Neural crest cell (in vitro differentiated cells): ENCODE data around the gene MECR. TPM values are rescaled to one million over a fixed set of nuclear protein-coding genes. Genes with fewer than 3 reads are reported as not detected.
A peak's percentile ranks its signal among the peaks of the same experiment; 100 is the strongest.

Source experiments
- DNase-seq: peaks from one replicate; pipeline ENCODE4 v3.0.0; 2021; ENCODE audit warnings: low read depth, mixed read lengths, low spot score
- H3K27ac Mint-ChIP-seq: one replicate; pipeline ENCODE4 v1.8.0; 2021; ENCODE audit warnings: mild to moderate bottlenecking, mixed read lengths; ENCODE audit not compliant: unreplicated experiment
- H3K27me3 Mint-ChIP-seq: 2 replicates; pipeline ENCODE4 v1.8.0; 2021; ENCODE audit warnings: low read depth, mild to moderate bottlenecking, mixed read lengths
- H3K36me3 Mint-ChIP-seq: 2 replicates; pipeline ENCODE4 v1.8.0; 2021; ENCODE audit warnings: low read depth, mild to moderate bottlenecking, mixed read lengths
- H3K4me1 Mint-ChIP-seq: 2 replicates; pipeline ENCODE4 v1.8.0; 2021; ENCODE audit warnings: mixed read lengths
- H3K4me3 Mint-ChIP-seq: one replicate; pipeline ENCODE4 v1.8.0; 2021; ENCODE audit warnings: mild to moderate bottlenecking, mixed read lengths
- H3K9me3 Mint-ChIP-seq: 2 replicates; pipeline ENCODE4 v1.8.0; 2021; ENCODE audit warnings: mixed read lengths
- CTCF ChIP-seq: fragments of 200-600 bp; sonication (generic); conservative IDR thresholded peaks from 2 replicates; pipeline ENCODE4 v1.5.0; 2021; ENCODE audit warnings: antibody characterized with exemption, mild to moderate bottlenecking
- total RNA-seq: library from RNA; stranded (reverse); gene quantifications from 2 replicates; pipeline ENCODE4 v1.2.1, GENCODE V29; 2021

The MECR gene
- total RNA-seq, 1 donor from 2014 or later, result 24.6 TPM

GRCh38 chr1:29190718-29191117 lies 40.0 kb downstream of the MECR start:
- peaks cover 2% of the 10 kb centered on the region for H3K9me3 Mint-ChIP-seq
- H3K36me3 Mint-ChIP-seq, result peaks cover 10% of the 10 kb centered on the region
- DNase-seq, result no peak
- H3K4me3 Mint-ChIP-seq, result no peak overlapping the region
- no peak for TF ChIP-seq CTCF
- H3K4me1 Mint-ChIP-seq, result no peaks in the 10 kb centered on the region
- no peaks in the 10 kb centered on the region for H3K27me3 Mint-ChIP-seq
- H3K27ac Mint-ChIP-seq, result no peak overlapping the region

GRCh38 chr1:29186707-29187106 lies 44.0 kb downstream of the MECR start:
- H3K36me3 Mint-ChIP-seq, result peaks cover 8% of the 10 kb centered on the region
- no peak overlapping the region for H3K27ac Mint-ChIP-seq
- no peaks in the 10 kb centered on the region for H3K27me3 Mint-ChIP-seq
- peaks cover 6% of the 10 kb centered on the region for H3K4me1 Mint-ChIP-seq
- peaks cover 2% of the 10 kb centered on the region for H3K9me3 Mint-ChIP-seq
- peak overlapping the region; percentile 22 for H3K4me3 Mint-ChIP-seq
- TF ChIP-seq CTCF, result no peak
- no peak for DNase-seq

GRCh38 chr1:29186252-29186651 lies 44.5 kb downstream of the MECR start:
- peaks cover 8% of the 10 kb centered on the region for H3K36me3 Mint-ChIP-seq
- no peak for TF ChIP-seq CTCF
- H3K4me1 Mint-ChIP-seq, result peaks cover 6% of the 10 kb centered on the region
- DNase-seq, result no peak
- peaks cover 2% of the 10 kb centered on the region for H3K9me3 Mint-ChIP-seq
- peak overlapping the region; percentile 22 for H3K4me3 Mint-ChIP-seq
- peak overlapping the region; percentile 95 for H3K27ac Mint-ChIP-seq
- no peaks in the 10 kb centered on the region for H3K27me3 Mint-ChIP-seq

DNA sequence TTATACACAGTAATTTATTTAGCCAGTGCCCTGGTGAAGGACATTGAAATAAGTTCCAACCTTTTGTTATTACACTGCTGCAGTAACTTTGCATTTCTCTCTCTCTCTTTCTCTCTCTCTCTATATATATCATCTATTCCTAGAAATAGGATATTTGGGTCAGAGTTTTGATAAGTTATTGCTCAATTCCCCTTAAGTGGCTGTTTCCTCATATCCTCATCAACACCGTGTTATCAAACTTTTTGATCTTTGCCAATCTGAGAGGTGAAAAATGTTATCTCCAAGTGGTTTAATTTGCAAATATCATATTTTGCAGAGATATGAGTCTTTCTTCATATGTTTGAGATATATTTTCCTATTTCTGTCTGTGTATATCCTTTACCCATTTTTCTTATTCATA lies 47.4 kb downstream of the MECR start:
- DNase-seq, result no peak
- no peaks in the 10 kb centered on the region for H3K27me3 Mint-ChIP-seq
- no peak for TF ChIP-seq CTCF
- no peaks in the 10 kb centered on the region for H3K9me3 Mint-ChIP-seq
- peaks cover 29% of the 10 kb centered on the region for H3K4me1 Mint-ChIP-seq
- H3K4me3 Mint-ChIP-seq, result peak overlapping the region; percentile 83
- H3K36me3 Mint-ChIP-seq, result peaks cover 4% of the 10 kb centered on the region
- no peak overlapping the region for H3K27ac Mint-ChIP-seq

GRCh38 chr1:29181413-29182225 lies 49.1 kb downstream of the MECR start, which contains the start of gene SRSF4:
Gene SRSF4, minus strand, starts transcription at chr1:29181900. Its CDS starts 148 bp downstream, at chr1:29181752.
- Mint-ChIP-seq H3K36me3 (peaks cover 9% of the 10 kb centered on the region), H3K4me1 (peaks cover 36% of the 10 kb centered on the region), H3K9me3 (no peaks in the 10 kb centered on the region), H3K27ac (peak within 1 kb of the TSS; percentile 99), H3K27me3 (no peaks in the 10 kb centered on the region), H3K4me3 (peak within 1 kb of the TSS; percentile 96)
- DNase-seq, result peak; percentile 99
- peak; percentile 72 for TF ChIP-seq CTCF
